HG02588 (cell line): ENCODE results near the gene MYOM3.

Source experiments
- ATAC-seq: cut with Tn5 transposase; IDR thresholded peaks from one replicate; pipeline ENCODE4 v1.9.1; 2021; ENCODE audit warnings: mild to moderate bottlenecking, moderate library complexity; ENCODE audit not compliant: unreplicated experiment

Gene MYOM3

GRCh38 chr1:24139222-24139489 is 27.2 kb upstream of the MYOM3 start:
- ATAC-seq, result no peak

- ATAC-seq, result no peak
Observed at GRCh38 chr1:24138476-24139221, 26.7 kb upstream of the MYOM3 start.

GRCh38 chr1:24136956-24137539 is 25.1 kb upstream of the MYOM3 start:
- no peak for ATAC-seq

GRCh38 chr1:24134376-24134775 is 22.4 kb upstream of the MYOM3 start:
- no peak for ATAC-seq

GRCh38 chr1:24133819-24134218 is 21.9 kb upstream of the MYOM3 start:
- ATAC-seq, result no peak

- ATAC-seq, result no peak
Observed at GRCh38 chr1:24130385-24130784, 18.4 kb upstream of the MYOM3 start.

GRCh38 chr1:24127801-24128363 is 15.9 kb upstream of the MYOM3 start:
- no peak for ATAC-seq

GRCh38 chr1:24127134-24127800 is 15.3 kb upstream of the MYOM3 start:
- no peak for ATAC-seq

GRCh38 chr1:24126672-24127023 is 14.7 kb upstream of the MYOM3 start:
- no peak for ATAC-seq

- ATAC-seq, result no peak
Observed at GRCh38 chr1:24126018-24126671, 14.2 kb upstream of the MYOM3 start.

GRCh38 chr1:24125456-24125855 is 13.5 kb upstream of the MYOM3 start:
- ATAC-seq, result no peak

- no peak for ATAC-seq
Observed at GRCh38 chr1:24124980-24125379, 13.0 kb upstream of the MYOM3 start.

GRCh38 chr1:24123611-24124010 is 11.7 kb upstream of the MYOM3 start:
- ATAC-seq, result no peak

GRCh38 chr1:24122776-24123175 is 10.8 kb upstream of the MYOM3 start:
- no peak for ATAC-seq

- no peak for ATAC-seq
Observed at GRCh38 chr1:24121406-24121805, 9.5 kb upstream of the MYOM3 start.

- ATAC-seq, result no peak
Observed at GRCh38 chr1:24120965-24121364, 9.0 kb upstream of the MYOM3 start.

GRCh38 chr1:24119859-24120756 is 8.2 kb upstream of the MYOM3 start:
- ATAC-seq, result no peak

- ATAC-seq, result no peak
Observed at GRCh38 chr1:24119489-24119858, 7.5 kb upstream of the MYOM3 start.

GRCh38 chr1:24118410-24119242 is 6.7 kb upstream of the MYOM3 start:
- no peak for ATAC-seq
